ENCODE results near the gene SH3BP5.

The SH3BP5 gene

GRCh38 chr3:15223685-15224572 lies 108.5 kb downstream of the SH3BP5 start:
- Histone ChIP-seq H3K36me3 (ENCODE audit: insufficient read depth) (no peaks in the 10 kb centered on the region), H4K20me1 (ENCODE audit: insufficient read depth) (no peaks in the 10 kb centered on the region)

GRCh38 chr3:15221574-15222217 lies 110.7 kb downstream of the SH3BP5 start:
- Histone ChIP-seq H3K9ac (no peak overlapping the region), H3K4me2 (no peak overlapping the region), H3K79me2 (ENCODE audit: insufficient read depth, low read depth) (no peaks in the 10 kb centered on the region), H2AFZ (ENCODE audit: low read depth) (no peak overlapping the region), H3K36me3 (ENCODE audit: insufficient read depth) (no peaks in the 10 kb centered on the region), H4K20me1 (ENCODE audit: insufficient read depth) (no peaks in the 10 kb centered on the region), H3K4me3 (IDR thresholded peaks at IDR 0.05; ENCODE audit: insufficient read depth, low read depth, low read length) (no peak overlapping the region), H3K4me1 (ENCODE audit: low read depth, poor library complexity, severe bottlenecking) (peaks cover 8% of the 10 kb centered on the region), H3K27me3 (ENCODE audit: insufficient read depth, low read depth) (no peaks in the 10 kb centered on the region), H3K27ac (no peak overlapping the region)
- TF ChIP-seq CTCF (conservative IDR thresholded peaks at IDR 0.05; ENCODE audit: low read depth, low read length), result no peak

More at GRCh38 chr3:15223685-15224572, 108.5 kb downstream of the SH3BP5 start:
- Histone ChIP-seq H2AFZ (ENCODE audit: low read depth) (no peak overlapping the region), H3K4me1 (ENCODE audit: low read depth, poor library complexity, severe bottlenecking) (no peaks in the 10 kb centered on the region), H3K27ac (no peak overlapping the region), H3K9ac (no peak overlapping the region), H3K79me2 (ENCODE audit: insufficient read depth, low read depth) (no peaks in the 10 kb centered on the region), H3K27me3 (ENCODE audit: insufficient read depth, low read depth) (no peaks in the 10 kb centered on the region), H3K4me3 (IDR thresholded peaks at IDR 0.05; ENCODE audit: insufficient read depth, low read depth, low read length) (no peak overlapping the region), H3K4me2 (no peak overlapping the region)
- TF ChIP-seq CTCF (conservative IDR thresholded peaks at IDR 0.05; ENCODE audit: low read depth, low read length), result no peak

- Histone ChIP-seq H3K36me3 (ENCODE audit: insufficient read depth) (no peaks in the 10 kb centered on the region), H3K9ac (no peak overlapping the region), H3K4me1 (ENCODE audit: low read depth, poor library complexity, severe bottlenecking) (peaks cover 8% of the 10 kb centered on the region), H3K27me3 (ENCODE audit: insufficient read depth, low read depth) (no peaks in the 10 kb centered on the region), H4K20me1 (ENCODE audit: insufficient read depth) (no peaks in the 10 kb centered on the region), H3K79me2 (ENCODE audit: insufficient read depth, low read depth) (no peaks in the 10 kb centered on the region), H3K4me2 (no peak overlapping the region), H3K27ac (no peak overlapping the region), H3K4me3 (IDR thresholded peaks at IDR 0.05; ENCODE audit: insufficient read depth, low read depth, low read length) (no peak overlapping the region), H2AFZ (ENCODE audit: low read depth) (no peak overlapping the region)
- no peak for TF ChIP-seq CTCF (conservative IDR thresholded peaks at IDR 0.05; ENCODE audit: low read depth, low read length)
Observed at GRCh38 chr3:15220661-15221060, 111.7 kb downstream of the SH3BP5 start.

GRCh38 chr3:15220056-15220455 lies 112.3 kb downstream of the SH3BP5 start:
- no peak overlapping the region for H2AFZ ChIP-seq (ENCODE audit: low read depth)
- H3K36me3 ChIP-seq (ENCODE audit: insufficient read depth), result no peaks in the 10 kb centered on the region
- H3K79me2 ChIP-seq (ENCODE audit: insufficient read depth, low read depth), result no peaks in the 10 kb centered on the region
- H3K4me3 ChIP-seq (IDR thresholded peaks at IDR 0.05; ENCODE audit: insufficient read depth, low read depth, low read length), result no peak overlapping the region
- no peak overlapping the region for H3K4me2 ChIP-seq
- peaks cover 8% of the 10 kb centered on the region for H3K4me1 ChIP-seq (ENCODE audit: low read depth, poor library complexity, severe bottlenecking)
- H3K27me3 ChIP-seq (ENCODE audit: insufficient read depth, low read depth), result no peaks in the 10 kb centered on the region
- no peak overlapping the region for H3K27ac ChIP-seq
- TF ChIP-seq CTCF (conservative IDR thresholded peaks at IDR 0.05; ENCODE audit: low read depth, low read length), result no peak
- H3K9ac ChIP-seq, result no peak overlapping the region
- no peaks in the 10 kb centered on the region for H4K20me1 ChIP-seq (ENCODE audit: insufficient read depth)
